ENCODE results near the gene UNC80. TPM values are rescaled to one million over a fixed set of nuclear protein-coding genes. Genes with fewer than 3 reads are reported as not detected.

UNC80 gene
- total and polyA plus RNA-seq, 2 donors from 2014 or later: 0.04 to 0.06 TPM

DNA sequence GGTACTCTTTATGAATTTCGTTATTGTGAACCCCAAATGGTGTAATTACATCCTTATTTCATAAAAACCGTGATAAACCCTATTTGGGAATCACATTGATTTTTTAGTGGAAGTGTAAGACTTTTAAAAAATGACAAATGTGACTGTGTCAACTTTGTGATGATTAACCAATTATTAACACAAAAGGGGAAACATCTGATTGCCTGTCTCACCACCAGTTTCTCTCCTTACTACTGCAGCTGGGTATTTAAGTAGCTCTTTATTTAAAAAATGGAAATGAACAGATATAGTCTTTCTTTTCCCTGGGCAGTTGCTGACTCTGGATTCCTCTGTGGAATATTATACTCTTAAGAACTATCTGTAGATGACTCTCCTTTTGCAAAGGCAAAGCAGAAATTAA is 219.2 kb downstream of the UNC80 start:
- no peaks in the 10 kb centered on the region for H3K36me3 ChIP-seq (ENCODE audit: control insufficient read depth in 2 of 3, insufficient read depth in 3 of 3, low read length in 3 of 3)
- intact Hi-C loops (cut with DNase I): no loop called here
- H3K9ac ChIP-seq (ENCODE audit: low read length in 3 of 3): no peak overlapping the region
- TF ChIP-seq, protein P1, sequence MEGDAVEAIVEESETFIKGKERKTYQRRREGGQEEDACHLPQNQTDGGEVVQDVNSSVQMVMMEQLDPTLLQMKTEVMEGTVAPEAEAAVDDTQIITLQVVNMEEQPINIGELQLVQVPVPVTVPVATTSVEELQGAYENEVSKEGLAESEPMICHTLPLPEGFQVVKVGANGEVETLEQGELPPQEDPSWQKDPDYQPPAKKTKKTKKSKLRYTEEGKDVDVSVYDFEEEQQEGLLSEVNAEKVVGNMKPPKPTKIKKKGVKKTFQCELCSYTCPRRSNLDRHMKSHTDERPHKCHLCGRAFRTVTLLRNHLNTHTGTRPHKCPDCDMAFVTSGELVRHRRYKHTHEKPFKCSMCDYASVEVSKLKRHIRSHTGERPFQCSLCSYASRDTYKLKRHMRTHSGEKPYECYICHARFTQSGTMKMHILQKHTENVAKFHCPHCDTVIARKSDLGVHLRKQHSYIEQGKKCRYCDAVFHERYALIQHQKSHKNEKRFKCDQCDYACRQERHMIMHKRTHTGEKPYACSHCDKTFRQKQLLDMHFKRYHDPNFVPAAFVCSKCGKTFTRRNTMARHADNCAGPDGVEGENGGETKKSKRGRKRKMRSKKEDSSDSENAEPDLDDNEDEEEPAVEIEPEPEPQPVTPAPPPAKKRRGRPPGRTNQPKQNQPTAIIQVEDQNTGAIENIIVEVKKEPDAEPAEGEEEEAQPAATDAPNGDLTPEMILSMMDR (IDR thresholded peaks at IDR 0.05; ENCODE audit: borderline replicate concordance, extremely low read depth, insufficient read depth): no peak
- H3K4me3 ChIP-seq (ENCODE audit: low read length in 3 of 3): no peak overlapping the region
- no peaks in the 10 kb centered on the region for H3K4me1 ChIP-seq (ENCODE audit: control insufficient read depth in 2 of 3, insufficient read depth in 2 of 3, low read depth in 1 of 3, low read length in 3 of 3)
- no peak for FAIRE-seq
- H3K9me3 ChIP-seq (ENCODE audit: control insufficient read depth in 2 of 3, insufficient read depth in 1 of 3, low read length in 3 of 3): no peaks in the 10 kb centered on the region
- H3K27ac ChIP-seq (ENCODE audit: low read depth in 2 of 2, low read length in 2 of 2): no peak overlapping the region
- no peaks in the 10 kb centered on the region for H3K27me3 ChIP-seq (ENCODE audit: control insufficient read depth, insufficient read depth, low read length)
- no peak for DNase-seq

DNA sequence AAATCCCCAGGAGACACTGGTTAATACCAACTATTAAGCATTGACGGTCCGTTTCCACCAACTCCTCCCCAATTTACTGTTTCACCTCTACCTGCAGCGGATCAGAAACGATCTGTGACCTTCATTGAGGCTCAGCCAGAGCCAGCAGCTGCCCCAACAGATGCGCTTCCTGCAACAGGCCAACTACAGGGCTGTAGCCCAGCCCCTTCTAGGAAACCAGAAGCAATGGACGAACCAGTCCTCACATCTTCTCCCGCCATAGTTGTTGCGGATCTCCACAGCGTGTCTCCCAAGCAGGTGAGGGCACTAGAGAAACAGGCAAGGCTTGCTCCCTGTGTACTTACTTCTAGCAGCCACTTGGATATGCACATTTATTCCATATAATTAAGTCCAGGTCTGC is 222.3 kb downstream of the UNC80 start:
- no peak for DNase-seq
- H3K27me3 ChIP-seq (ENCODE audit: control insufficient read depth, insufficient read depth, low read length): no peaks in the 10 kb centered on the region
- H3K4me1 ChIP-seq (ENCODE audit: control insufficient read depth in 2 of 3, insufficient read depth in 2 of 3, low read depth in 1 of 3, low read length in 3 of 3): no peaks in the 10 kb centered on the region
- no peaks in the 10 kb centered on the region for H3K9me3 ChIP-seq (ENCODE audit: control insufficient read depth in 2 of 3, insufficient read depth in 1 of 3, low read length in 3 of 3)
- TF ChIP-seq, protein P1 (IDR thresholded peaks at IDR 0.05; ENCODE audit: borderline replicate concordance, extremely low read depth, insufficient read depth): no peak
- FAIRE-seq: no peak
- no peak overlapping the region for H3K27ac ChIP-seq (ENCODE audit: low read depth in 2 of 2, low read length in 2 of 2)
- H3K9ac ChIP-seq (ENCODE audit: low read length in 3 of 3): no peak overlapping the region
- no peaks in the 10 kb centered on the region for H3K36me3 ChIP-seq (ENCODE audit: control insufficient read depth in 2 of 3, insufficient read depth in 3 of 3, low read length in 3 of 3)
- intact Hi-C loops (cut with DNase I): no loop called here
- H3K4me3 ChIP-seq (ENCODE audit: low read length in 3 of 3): no peak overlapping the region

DNA sequence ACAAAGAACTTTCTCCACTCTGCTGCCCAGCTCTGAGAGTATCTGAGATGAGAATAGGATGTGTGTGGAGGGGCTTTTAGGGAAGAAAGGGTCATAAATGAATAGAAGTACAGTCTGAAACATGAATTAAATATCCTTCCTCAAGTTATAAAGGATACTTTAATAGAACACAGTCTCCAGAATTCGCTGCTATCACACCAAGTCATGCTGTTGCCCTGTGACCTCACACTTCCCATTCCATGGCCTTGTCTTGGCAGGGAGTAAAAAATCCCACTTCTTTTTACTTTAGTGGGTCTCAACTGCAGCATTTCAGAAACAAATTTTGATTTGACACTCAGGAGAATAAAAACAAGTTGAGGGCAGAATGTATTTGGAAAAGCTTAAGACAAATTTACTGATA is 227.0 kb downstream of the UNC80 start:
- no peak for FAIRE-seq
- no peak for DNase-seq
- Histone ChIP-seq H3K9ac (ENCODE audit: low read length in 3 of 3) (no peak overlapping the region), H3K9me3 (ENCODE audit: control insufficient read depth in 2 of 3, insufficient read depth in 1 of 3, low read length in 3 of 3) (no peaks in the 10 kb centered on the region), H3K4me1 (ENCODE audit: control insufficient read depth in 2 of 3, insufficient read depth in 2 of 3, low read depth in 1 of 3, low read length in 3 of 3) (peaks cover 0 to 5% (median 4%) of the 10 kb centered on the region in 3 donors), H3K36me3 (ENCODE audit: control insufficient read depth in 2 of 3, insufficient read depth in 3 of 3, low read length in 3 of 3) (no peaks in the 10 kb centered on the region), H3K27me3 (ENCODE audit: control insufficient read depth, insufficient read depth, low read length) (no peaks in the 10 kb centered on the region), H3K27ac (ENCODE audit: low read depth in 2 of 2, low read length in 2 of 2) (no peak overlapping the region), H3K4me3 (ENCODE audit: low read length in 3 of 3) (no peak overlapping the region)
- TF ChIP-seq, protein P1 (IDR thresholded peaks at IDR 0.05; ENCODE audit: borderline replicate concordance, extremely low read depth, insufficient read depth): no peak
- intact Hi-C loops (cut with DNase I): no loop called here
